HepG2 (cell line): Measurements from ENCODE around the gene CA10. TPM values are rescaled to one million over a fixed set of nuclear protein-coding genes. Genes with fewer than 3 reads are reported as not detected.

Source experiments
- ATAC-seq: fragments of 200-7000 bp; cut with Tn5 transposase; 3 replicates; pipeline ENCODE4 v1.9.1; 2020; ENCODE audit warnings: mild to moderate bottlenecking, moderate library complexity
- BruUV-seq: library from RNA; stranded (reverse); fragments of 400-500 nt; replicated peaks from 2 replicates; lab custom pipeline; 2021; lab: Mats Ljungman, UMichigan
- CTCF ChIA-PET: fragments of 300-600 bp; formaldehyde crosslinking; extraction: SDS; loops from one replicate; lab custom pipeline; 2021; ENCODE audit warnings: low total read pairs, inconsistent platforms, low intra/inter-chr PET ratio; lab: Yijun Ruan, JAX
- POLR2A ChIA-PET: fragments of 350-600 bp; sonication (Branson Sonifier 250); formaldehyde crosslinking; loops from one replicate; lab custom pipeline; 2020; ENCODE audit warnings: antibody characterized with exemption, inconsistent platforms; lab: Yijun Ruan, JAX
- DNase-seq: peaks from one replicate; pipeline ENCODE4 v3.0.0-alpha.2; 2015; ENCODE audit warnings: low spot score
- FAIRE-seq: peaks from 3 replicates; lab custom pipeline; 2011; peaks lifted over from hg19 to GRCh38; lab: Jason Lieb, UNC
- H2AFZ ChIP-seq: one replicate; pipeline ENCODE4 v1.6.1; 2011; ENCODE audit warnings: low read length, inconsistent platforms
- H3K27ac ChIP-seq: fragments of 300-600 bp; 3 replicates; pipeline ENCODE4 v1.8.0; 2011; ENCODE audit warnings: mixed run types, mild to moderate bottlenecking, mixed read lengths, low read length, inconsistent platforms; ENCODE audit not compliant: insufficient read depth; ENCODE audit errors: extremely low read length
- H3K27me3 ChIP-seq, 2 experiments: fragments of 200-600 bp in 1 of 2; 2 replicates in 1 of 2; 3 replicates in 1 of 2; pipeline versions ENCODE4 v1.6.0 to v1.8.0; 2011; ENCODE audit warnings: low read length in 2 of 2, mild to moderate bottlenecking in 2 of 2, moderate library complexity in 2 of 2, inconsistent platforms in 1 of 2; ENCODE audit not compliant: insufficient read depth in 2 of 2, control insufficient read depth in 1 of 2
- H3K36me3 ChIP-seq, 2 experiments: fragments of 200-600 bp in 1 of 2; replicated peaks in 1 of 2; 2 replicates in 1 of 2; 3 replicates in 1 of 2; pipeline versions ENCODE4 v1.5.1 to v1.8.0; 2011; ENCODE audit warnings: low read length in 2 of 2, inconsistent platforms in 1 of 2; ENCODE audit not compliant: insufficient read depth in 2 of 2, control insufficient read depth in 1 of 2
- H3K4me1 ChIP-seq: 2 replicates; pipeline ENCODE4 v1.5.1; 2012; ENCODE audit warnings: low read length, inconsistent platforms; ENCODE audit not compliant: insufficient read depth
- H3K4me2 ChIP-seq: 2 replicates; pipeline ENCODE4 v1.6.0; 2011; ENCODE audit warnings: low read depth, low read length, inconsistent platforms
- H3K4me3 ChIP-seq, 3 experiments: fragments of 200-600 bp in 1 of 3; sonication (generic), shearing (Covaris generic) in 1 of 3; replicated peaks in 1 of 3; 2 replicates each; pipeline ENCODE4 v1.5.1; 2011 to 2016; ENCODE audit warnings: low read length in 3 of 3, inconsistent platforms in 2 of 3, low read depth in 2 of 3, mild to moderate bottlenecking in 2 of 3, control low read depth in 1 of 3, mixed read lengths in 1 of 3; ENCODE audit not compliant: insufficient read depth in 1 of 3
- H3K79me2 ChIP-seq: one replicate; pipeline ENCODE4 v1.6.1; 2011; ENCODE audit warnings: low read length, inconsistent platforms; ENCODE audit not compliant: insufficient read depth
- H3K9ac ChIP-seq: 2 replicates; pipeline ENCODE4 v1.6.0; 2011; ENCODE audit warnings: mild to moderate bottlenecking, low read depth, low read length, inconsistent platforms; ENCODE audit not compliant: insufficient read depth
- H3K9me3 ChIP-seq: 2 replicates; pipeline ENCODE4 v1.5.1; 2012; ENCODE audit warnings: mild to moderate bottlenecking, low read length
- H4K20me1 ChIP-seq: 2 replicates; pipeline ENCODE4 v1.6.0; 2011; ENCODE audit warnings: inconsistent platforms, mild to moderate bottlenecking, low read length, moderate library complexity; ENCODE audit not compliant: insufficient read depth
- ARID3A ChIP-seq: IDR thresholded peaks from 2 replicates; pipeline ENCODE4 v1.6.1; 2012; ENCODE audit warnings: low read depth, low read length, improper control_type of control experiment
- CHD4 ChIP-seq: fragments of 200-600 bp; sonication (generic); IDR thresholded peaks from 2 replicates; pipeline ENCODE4 v1.7.0; 2017; ENCODE audit warnings: mild to moderate bottlenecking, low read length, borderline replicate concordance
- GATA4 ChIP-seq: sonication (generic); IDR thresholded peaks from 2 replicates; pipeline ENCODE4 v1.6.1; 2016; ENCODE audit warnings: antibody characterized with exemption, low read depth, borderline replicate concordance
- HCFC1 ChIP-seq: fragments of 150-350 bp; IDR thresholded peaks from 2 replicates; pipeline ENCODE4 v1.6.1; 2014; ENCODE audit warnings: low read depth, low read length
- HOXA9 ChIP-seq: sonication (generic); formaldehyde crosslinking; IDR thresholded peaks from 2 replicates; pipeline ENCODE4 v1.8.1; 2022; ENCODE audit warnings: missing genetic modification reagents, mild to moderate bottlenecking, moderate library complexity, borderline replicate concordance
- MTF1 ChIP-seq: sonication (generic); formaldehyde crosslinking; IDR thresholded peaks from 2 replicates; pipeline ENCODE4 v1.5.0; 2020; ENCODE audit warnings: missing genetic modification reagents
- NCOA5 ChIP-seq: sonication (generic); formaldehyde crosslinking; IDR thresholded peaks from 2 replicates; pipeline ENCODE4 v1.4.0; 2020; ENCODE audit warnings: missing genetic modification reagents
- NKX3-1 ChIP-seq: sonication (generic); formaldehyde crosslinking; IDR thresholded peaks from 2 replicates; pipeline ENCODE4 v1.5.0; 2020; ENCODE audit warnings: missing genetic modification reagents
- NR2F1 ChIP-seq, 2 experiments: fragments of 450-650 bp in 1 of 2; formaldehyde crosslinking in 1 of 2; IDR thresholded peaks; 2 replicates each; pipeline versions ENCODE4 v1.5.0 to v1.6.1; 2016 to 2020; ENCODE audit warnings: mild to moderate bottlenecking in 1 of 2, missing compliant biosample characterization in 1 of 2, missing genetic modification reagents in 1 of 2, moderate library complexity in 1 of 2
- PITX1 ChIP-seq: sonication (generic); formaldehyde crosslinking; IDR thresholded peaks from 2 replicates; pipeline ENCODE4 v1.5.1; 2020; ENCODE audit warnings: mild to moderate bottlenecking, missing genetic modification reagents
- PLRG1 ChIP-seq: fragments of 450-650 bp; conservative IDR thresholded peaks from 2 replicates; pipeline ENCODE4 v1.6.1; 2016
- RFX1 ChIP-seq: fragments of 450-650 bp; IDR thresholded peaks from 2 replicates; pipeline ENCODE4 v1.6.1; 2017
- SIX1 ChIP-seq: sonication (generic); formaldehyde crosslinking; IDR thresholded peaks from 2 replicates; pipeline ENCODE4 v1.4.0; 2020; ENCODE audit warnings: missing genetic modification reagents, borderline replicate concordance
- TBP ChIP-seq: sonication (generic); formaldehyde crosslinking; IDR thresholded peaks from 2 replicates; pipeline ENCODE4 v1.5.0; 2020; ENCODE audit warnings: missing genetic modification reagents
- ZGPAT ChIP-seq: IDR thresholded peaks from 2 replicates; pipeline ENCODE4 v1.6.1; 2016; ENCODE audit warnings: mild to moderate bottlenecking
- ZIK1 ChIP-seq: sonication (generic); formaldehyde crosslinking; IDR thresholded peaks from 2 replicates; pipeline ENCODE4 v1.5.0; 2020; ENCODE audit warnings: mild to moderate bottlenecking, low read depth, missing genetic modification reagents, borderline replicate concordance
- ZNF136 ChIP-seq: sonication (generic); formaldehyde crosslinking; IDR thresholded peaks from 2 replicates; pipeline ENCODE4 v1.8.1; 2022; ENCODE audit warnings: low read depth, mild to moderate bottlenecking, moderate library complexity, missing genetic modification reagents
- ZNF30 ChIP-seq: sonication (generic); formaldehyde crosslinking; IDR thresholded peaks from 2 replicates; pipeline ENCODE4 v1.5.0; 2020; ENCODE audit warnings: mild to moderate bottlenecking, missing genetic modification reagents
- ZNF367 ChIP-seq: sonication (generic); formaldehyde crosslinking; IDR thresholded peaks from 2 replicates; pipeline ENCODE4 v1.4.0; 2020; ENCODE audit warnings: missing genetic modification reagents, borderline replicate concordance
- ZNF670 ChIP-seq: sonication (generic); formaldehyde crosslinking; IDR thresholded peaks from 2 replicates; pipeline ENCODE4 v1.8.0; 2022; ENCODE audit warnings: mild to moderate bottlenecking, missing genetic modification reagents, borderline replicate concordance
- ZNF883 ChIP-seq: sonication (generic); formaldehyde crosslinking; IDR thresholded peaks from 2 replicates; pipeline ENCODE4 v1.5.1; 2020; ENCODE audit warnings: mild to moderate bottlenecking, missing genetic modification reagents; ENCODE audit errors: not compliant biosample characterization
- WGBS: methylation state at CpG from one replicate; pipeline ENCODE4 v1.1.6; 2017; ENCODE audit warnings: low lambda C conversion rate; 5-methylcytosine and 5-hydroxymethylcytosine counted together
- in situ Hi-C: cut with HindIII; loops from 2 replicates; pipeline ENCODE4 v1.10.0; 2017; ENCODE audit warnings: low pct_unique_long_range_greater_than_20kb; ENCODE audit not compliant: extremely low pct_ligation_motif_present
- intact Hi-C: fragments of 100-400 bp; cut with micrococcal nuclease; formaldehyde crosslinking; loops from one replicate; pipeline ENCODE4 v1.10.0; 2022; ENCODE audit not compliant: unreplicated experiment
- polyA plus RNA-seq, 8 experiments: library from polyadenylated mRNA; depleted of rRNA in 3 of 8; stranded (reverse) in 7 of 8; unstranded in 1 of 8; fragments of >200 nt; fragmentation: Illumina TruSeq in 4 of 8; extraction: Trizol in 4 of 8; gene quantifications; 2 replicates each; pipeline versions ENCODE4 v1.2.1 to v1.2.3, GENCODE V29; 2011 to 2016; ENCODE audit warnings: low read depth in 4 of 8, missing spikeins in 1 of 8, mixed read lengths in 1 of 8; ENCODE audit not compliant: insufficient read depth in 1 of 8
- total RNA-seq, 5 experiments: library from RNA; depleted of rRNA; stranded (reverse); fragments of >200 nt; fragmentation: Illumina TruSeq; extraction: Trizol; gene quantifications; 2 replicates each; pipeline ENCODE4 v1.2.3, GENCODE V29; 2016; ENCODE audit warnings: low read depth in 1 of 5

CA10 gene
- total and polyA plus RNA-seq, 2 of the 13 experiments (the other 11 are each of a cell fraction or from before 2014, with no cell fraction given), result not detected

- TF ChIP-seq SIX1 (no peak), ZNF367 (CRISPR knock-in tag) (no peak), TBP (CRISPR knock-in tag) (no peak), ZNF136 (CRISPR knock-in tag) (no peak), ZNF883 (CRISPR knock-in tag) (no peak), ARID3A (no peak)
These were observed 433.3 kb downstream of the CA10 start (continued) for GRCh38 chr17:51725185-51725584.

DNA sequence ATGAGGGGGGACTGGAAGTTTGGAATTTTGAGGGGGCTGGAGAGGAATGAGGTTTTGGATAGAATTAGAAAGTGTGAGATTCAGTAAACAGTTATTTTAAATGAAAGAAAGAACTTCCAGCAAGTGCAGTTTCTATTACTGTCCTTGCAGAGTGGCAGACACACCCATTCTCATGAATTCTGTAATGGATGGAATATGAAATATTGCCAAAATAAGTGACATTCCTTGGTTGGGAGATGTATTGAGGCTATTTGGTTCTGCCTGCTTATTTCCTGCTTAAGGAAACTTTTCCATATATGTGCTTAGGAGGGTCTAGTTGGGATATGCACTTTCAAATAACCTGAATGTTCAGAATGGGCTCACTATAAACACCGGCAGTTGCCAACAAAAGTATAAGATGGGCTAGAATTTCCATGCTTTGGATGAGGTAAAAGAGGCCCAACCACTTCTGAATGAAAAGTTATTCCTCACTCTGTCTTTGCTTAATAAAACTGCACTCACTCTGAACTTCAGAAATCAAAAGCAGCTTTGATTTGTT is 434.4 kb downstream of the CA10 start:
- no peak overlapping the region for H3K27ac ChIP-seq
- no peaks in the 10 kb centered on the region for H3K9me3 ChIP-seq
- POLR2A ChIA-PET, result no interaction called here
- CTCF ChIA-PET, result no interaction called here
- H3K36me3 ChIP-seq, result no peaks in the 10 kb centered on the region
- no peak for TF ChIP-seq PITX1 (CRISPR knock-in tag)
- no peak for TF ChIP-seq ZNF30 (CRISPR knock-in tag)
- TF ChIP-seq MTF1, result no peak
- no peak for TF ChIP-seq NKX3-1 (CRISPR knock-in tag)
- no peak for TF ChIP-seq CHD4
- TF ChIP-seq HOXA9, result no peak
- TF ChIP-seq NCOA5 (CRISPR knock-in tag), result no peak
- no peak for TF ChIP-seq GATA4
- no peak for TF ChIP-seq ZIK1 (CRISPR knock-in tag)
- no peak for TF ChIP-seq ZNF670 (CRISPR knock-in tag)
- TF ChIP-seq NR2F1 (CRISPR knock-in tag; IDR thresholded peaks at IDR 0.05), result no peak
- TF ChIP-seq PLRG1, result no peak
- TF ChIP-seq ZGPAT (CRISPR knock-in tag), result no peak
- TF ChIP-seq HCFC1, result no peak
- no peak for TF ChIP-seq RFX1
- H3K79me2 ChIP-seq, result no peaks in the 10 kb centered on the region
- ATAC-seq (no peak), FAIRE-seq (no peak), DNase-seq (no peak)
- H3K4me3 ChIP-seq, result no peak overlapping the region
- in situ Hi-C loops, result no loop called here
- no peaks in the 10 kb centered on the region; a peak in 2 of 5 replicates for H3K27me3 ChIP-seq
- intact Hi-C loops, result no loop called here
- no peak overlapping the region for H2AFZ ChIP-seq
- no peaks in the 10 kb centered on the region for H4K20me1 ChIP-seq
- WGBS, result 0% methylated on average over 1 of the region's 1 CpG
- no peak overlapping the region for H3K9ac ChIP-seq
- H3K4me2 ChIP-seq, result no peak overlapping the region
- no peaks in the 10 kb centered on the region for H3K4me1 ChIP-seq
- BruUV-seq, result no TSS peak
